CD4-positive, alpha-beta T cell treated with Interleukin-10 for 1 hour (primary cell): ENCODE data around the gene RSPH10B2.
A peak's percentile ranks its signal among the peaks of the same experiment; 100 is the strongest.
"Not testable (repeated sequence)": the region's sequence is repeated elsewhere in the genome, so short reads cannot be mapped to it uniquely, and the experiment has no call there.

Source experiments
- DNase-seq: peaks from one replicate; pipeline ENCODE4 v3.0.0-alpha.2; 2020

Gene RSPH10B2

DNA sequence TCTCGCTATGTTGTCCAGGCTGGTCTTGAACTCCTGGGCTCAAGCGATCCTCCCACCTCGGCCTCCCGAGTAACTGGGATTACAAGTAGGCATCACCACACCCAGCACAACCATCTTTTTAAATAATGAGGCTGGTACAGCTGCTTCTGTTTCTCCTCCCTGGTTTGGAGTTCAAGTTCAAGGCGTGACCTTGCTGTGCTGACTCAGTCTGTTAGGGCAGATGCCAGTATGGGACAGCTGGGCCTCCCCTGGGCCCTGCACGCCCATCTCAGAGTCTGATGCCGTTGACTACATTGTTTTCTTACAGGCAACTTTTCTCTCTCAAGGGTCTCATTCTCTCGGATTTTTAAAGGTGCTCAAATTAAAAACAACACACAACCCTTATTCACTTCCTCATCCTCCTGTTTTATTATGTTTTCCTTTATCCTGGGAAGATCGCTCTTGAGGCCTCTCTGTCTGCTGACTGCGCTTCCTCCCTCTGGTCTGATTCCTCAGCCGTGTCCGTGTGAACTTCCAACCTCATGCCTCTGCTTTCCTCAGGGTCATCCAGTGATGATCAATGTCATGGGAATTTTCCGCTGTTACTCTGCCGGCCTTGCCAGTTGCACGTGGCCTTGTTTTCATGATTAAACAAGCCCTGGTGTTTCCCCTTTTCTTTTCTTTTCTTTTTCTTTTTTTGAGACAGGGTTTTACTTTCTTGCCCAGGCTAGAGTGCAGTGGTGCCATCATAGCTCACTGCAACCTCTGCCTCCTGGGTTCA is 38.4 kb downstream of the RSPH10B2 start:
- not testable (repeated sequence) for DNase-seq

DNA sequence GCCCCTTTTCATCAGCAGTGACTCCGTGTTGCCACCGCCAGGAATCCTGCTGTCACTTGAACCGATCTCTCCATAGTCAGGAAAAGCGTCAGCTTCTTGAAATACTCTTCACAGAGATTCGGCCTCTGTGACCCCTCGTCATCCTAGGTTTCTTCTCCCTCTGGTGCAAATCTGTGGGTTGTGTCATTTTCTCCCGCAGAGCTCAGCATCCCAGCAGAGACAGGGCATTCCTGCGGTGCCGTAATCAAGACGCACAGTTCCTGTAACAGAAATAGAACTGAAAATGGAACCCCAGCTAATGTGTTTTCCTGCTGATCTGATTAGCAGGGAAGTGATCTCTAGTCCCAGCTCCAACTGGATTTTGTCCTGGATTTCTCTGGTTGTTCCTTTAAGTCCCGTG is 40.4 kb downstream of the RSPH10B2 start:
- DNase-seq: not testable (repeated sequence)

DNA sequence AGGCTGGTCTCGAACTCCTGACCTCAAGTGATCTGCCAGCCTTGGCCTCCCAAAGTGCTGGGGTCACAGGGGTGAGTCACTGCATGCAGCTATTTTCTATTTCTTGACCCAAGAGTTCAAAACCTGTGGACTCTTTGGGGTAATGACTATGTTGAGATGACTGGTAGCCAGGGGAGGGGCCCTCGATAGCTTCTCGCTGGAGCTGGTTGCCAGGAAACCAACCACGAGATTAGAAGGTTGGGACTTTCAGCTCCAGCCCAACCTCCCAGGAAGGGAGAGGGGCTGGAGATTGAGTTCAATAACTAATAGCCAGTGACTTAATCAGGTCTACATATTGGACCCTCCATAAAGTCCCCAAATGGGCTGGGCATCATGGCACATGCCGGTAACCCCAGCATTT is 43.3 kb downstream of the RSPH10B2 start:
- DNase-seq: not testable (repeated sequence)

DNA sequence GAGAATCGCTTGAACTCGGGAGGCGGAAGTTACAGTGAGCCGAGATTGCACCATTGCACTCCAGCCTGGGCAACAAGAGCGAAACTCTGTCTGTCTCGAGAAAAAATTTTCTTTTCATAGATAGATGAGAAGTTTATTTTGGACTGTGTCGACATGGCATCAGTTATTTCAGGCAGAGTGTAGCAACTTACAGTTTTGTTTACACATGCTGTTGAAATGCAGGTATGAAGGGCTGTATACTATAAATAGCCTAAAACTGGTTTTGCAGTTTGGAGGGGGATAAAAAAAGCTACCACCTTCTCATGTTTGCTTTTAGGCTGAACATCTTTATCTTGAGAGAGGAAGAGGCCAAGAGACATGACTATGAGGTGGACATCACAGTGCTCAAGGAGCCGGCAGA is 44.1 kb downstream of the RSPH10B2 start:
- not testable (repeated sequence) for DNase-seq

DNA sequence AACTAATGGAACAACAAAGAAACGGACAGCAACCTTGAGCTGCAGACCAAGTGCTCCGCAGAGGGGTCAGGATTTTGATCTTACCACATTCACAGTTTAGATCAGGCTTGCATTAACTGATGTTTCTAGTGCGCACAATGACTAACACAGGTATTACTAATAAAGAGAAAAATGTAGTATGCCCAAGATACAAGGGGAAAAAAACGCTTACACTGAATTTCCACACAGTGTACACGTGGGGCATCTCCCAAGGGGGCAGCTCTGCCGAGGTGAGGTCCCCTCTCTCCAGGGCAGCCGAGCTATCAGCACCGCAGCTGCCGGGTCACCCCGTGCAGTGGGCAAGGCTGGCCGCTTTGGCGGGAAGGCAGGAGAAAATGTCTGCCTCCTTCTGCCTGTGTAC is 46.0 kb downstream of the RSPH10B2 start:
- not testable (repeated sequence) for DNase-seq

DNA sequence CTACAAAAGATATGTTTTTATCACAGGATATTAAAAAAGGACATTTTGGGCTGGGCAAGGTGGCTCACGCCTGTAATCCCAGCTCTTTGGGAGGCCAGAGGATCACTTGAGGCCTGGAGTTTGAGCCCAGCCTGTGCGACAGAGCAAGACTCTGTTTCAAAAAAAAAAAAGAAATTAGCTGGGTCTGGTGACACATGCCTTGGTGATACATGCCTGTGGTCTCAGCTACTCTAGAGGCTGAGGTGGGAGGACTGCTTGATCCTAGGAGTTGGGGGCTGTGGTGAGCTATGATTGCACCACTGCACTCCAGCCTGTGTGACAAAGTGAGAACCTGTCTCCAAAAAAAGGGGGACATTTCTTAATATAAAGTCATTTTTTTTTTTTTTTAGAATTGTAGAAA is 46.4 kb downstream of the RSPH10B2 start:
- DNase-seq: not testable (repeated sequence)

DNA sequence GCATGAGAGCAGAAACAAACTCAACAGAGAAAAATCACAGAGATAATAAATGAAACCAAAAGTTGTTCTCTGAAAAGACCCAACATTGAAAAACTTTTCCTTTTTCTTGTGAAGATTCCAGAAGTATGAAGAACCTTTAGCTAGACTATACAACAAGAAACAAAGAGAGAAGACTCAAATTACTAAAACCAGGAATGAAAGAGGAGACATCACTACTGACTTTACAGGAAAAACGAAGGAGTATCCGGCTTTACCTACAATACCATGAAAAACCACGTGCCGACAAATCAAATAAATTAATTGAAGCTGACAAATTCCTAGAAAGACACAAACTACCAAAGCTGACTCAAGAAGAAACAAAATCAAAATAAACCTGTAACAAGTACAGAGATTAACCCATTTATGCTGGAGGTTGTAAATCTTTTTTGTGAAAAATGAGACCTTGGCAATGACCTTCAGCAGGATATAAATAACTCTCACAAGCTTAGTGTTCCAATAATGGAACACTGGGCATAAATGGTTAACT is 53.6 kb downstream of the RSPH10B2 start:
- not testable (repeated sequence) for DNase-seq

DNA sequence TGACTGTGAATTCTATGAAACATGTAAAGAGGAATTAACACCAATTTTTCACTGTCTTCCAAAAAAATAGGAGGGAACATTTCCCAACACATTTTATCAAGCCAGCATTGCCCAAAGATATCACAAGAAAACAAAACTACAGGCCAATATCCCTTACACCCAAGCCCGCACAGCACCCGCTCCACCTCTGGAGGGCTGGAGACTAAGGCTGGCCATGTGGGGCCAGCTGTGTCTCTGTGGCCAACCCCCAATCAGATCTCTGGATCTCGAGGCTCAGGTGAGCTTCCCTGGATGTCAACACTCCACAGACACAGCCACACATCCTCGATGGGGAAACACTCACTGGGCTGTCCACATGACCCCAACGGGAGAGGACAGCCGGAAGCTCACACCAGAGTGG is 54.1 kb downstream of the RSPH10B2 start:
- not testable (repeated sequence) for DNase-seq

DNA sequence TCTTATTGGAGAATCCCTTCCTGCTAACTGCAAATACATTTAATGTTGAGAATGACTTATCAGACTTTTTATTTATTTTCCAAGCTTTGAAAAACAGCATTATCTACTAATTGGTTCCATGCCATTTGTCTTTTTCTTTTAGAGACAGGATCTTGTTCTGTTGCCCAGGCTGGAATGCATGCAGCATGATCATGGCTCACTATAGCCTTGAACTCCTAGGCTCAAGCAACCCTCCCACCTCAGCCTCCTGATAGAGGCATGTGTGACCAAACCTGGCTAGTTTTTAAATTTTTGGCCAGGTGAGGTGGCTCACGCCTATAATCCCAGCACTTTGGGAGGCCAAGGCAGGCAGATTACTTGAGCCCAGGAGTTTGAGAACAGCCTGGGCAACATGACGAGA is 59.1 kb downstream of the RSPH10B2 start:
- not testable (repeated sequence) for DNase-seq

DNA sequence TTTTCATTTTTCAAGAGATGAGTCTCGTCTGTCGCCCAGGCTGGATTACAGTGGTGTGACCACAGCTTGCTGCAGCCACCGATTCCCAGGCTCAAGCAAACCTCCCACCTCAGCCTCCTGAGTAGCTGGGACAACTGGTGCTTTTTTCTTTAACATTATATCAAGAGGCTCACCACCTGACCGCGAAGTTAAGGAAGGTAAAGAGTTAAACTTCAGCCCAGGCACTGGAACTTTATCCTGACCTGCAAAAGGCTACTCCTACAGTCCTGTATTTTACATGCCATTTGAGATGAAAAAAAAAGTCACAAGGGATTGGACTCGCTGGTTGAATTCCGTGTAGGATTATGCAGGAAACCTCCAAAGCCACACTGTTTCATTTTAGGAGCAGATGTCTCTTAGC is 61.6 kb downstream of the RSPH10B2 start:
- not testable (repeated sequence) for DNase-seq

DNA sequence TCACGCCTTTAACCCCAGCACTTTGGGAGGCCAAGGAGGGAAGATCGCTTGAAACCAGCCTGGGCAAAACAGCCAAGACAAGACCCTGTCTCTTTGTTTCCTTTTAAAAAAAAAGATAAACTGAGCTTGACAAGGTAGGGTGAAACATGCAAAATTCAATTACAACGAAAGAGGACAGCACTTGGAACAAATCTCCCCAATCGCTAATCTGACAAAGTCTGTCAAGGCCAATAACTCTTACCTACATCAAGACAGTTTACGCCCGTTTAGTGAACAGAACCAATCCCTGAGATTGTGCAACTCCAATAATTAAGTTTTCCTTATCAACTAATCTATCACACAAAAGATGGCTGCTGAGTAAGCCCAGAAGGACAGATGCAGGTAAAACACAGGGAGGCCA is 67.7 kb downstream of the RSPH10B2 start:
- not testable (repeated sequence) for DNase-seq

DNA sequence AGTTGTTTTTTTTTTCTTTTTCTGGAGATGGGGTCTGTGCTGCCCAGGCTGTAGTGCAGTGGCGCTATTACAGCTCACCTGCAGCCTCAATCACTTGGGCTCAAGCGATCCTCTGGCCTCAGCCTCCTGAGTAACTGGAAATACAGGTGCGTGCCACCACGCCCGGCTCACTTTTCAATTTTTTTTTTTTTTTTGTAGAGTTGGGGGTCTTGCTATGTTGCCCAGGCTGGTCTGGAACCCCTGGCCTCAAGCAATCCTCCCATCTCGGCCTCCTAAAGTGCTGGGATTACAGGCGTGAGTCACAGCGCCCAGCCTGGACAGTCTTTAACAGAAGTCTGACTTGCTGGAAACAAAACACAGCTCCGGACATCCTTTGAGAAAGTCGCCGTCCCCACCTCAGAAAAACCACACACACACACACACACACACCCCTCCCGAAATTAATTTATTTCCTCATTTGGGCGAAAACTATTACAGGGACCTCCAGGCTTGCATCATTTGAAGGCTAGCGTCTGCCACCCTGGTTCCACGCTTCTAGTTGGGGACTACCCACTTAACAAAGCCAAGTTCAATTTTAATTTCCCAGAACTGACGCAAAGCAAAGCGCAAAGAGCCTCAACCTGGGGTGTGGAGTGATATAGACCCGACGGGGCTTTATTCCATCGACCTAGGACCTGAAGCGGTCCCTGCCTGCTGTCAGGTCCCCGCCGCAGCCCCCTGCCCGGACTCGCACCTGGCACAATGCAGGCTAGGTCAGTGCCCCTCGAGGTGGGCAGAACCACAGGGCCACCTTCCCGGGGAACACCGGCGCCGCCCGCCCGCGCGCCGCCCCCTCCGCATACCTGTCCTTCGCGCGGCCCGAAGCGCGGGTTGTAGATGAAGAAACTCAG is 71.6 kb downstream of the RSPH10B2 start:
- peak; percentile 24 for DNase-seq

DNA sequence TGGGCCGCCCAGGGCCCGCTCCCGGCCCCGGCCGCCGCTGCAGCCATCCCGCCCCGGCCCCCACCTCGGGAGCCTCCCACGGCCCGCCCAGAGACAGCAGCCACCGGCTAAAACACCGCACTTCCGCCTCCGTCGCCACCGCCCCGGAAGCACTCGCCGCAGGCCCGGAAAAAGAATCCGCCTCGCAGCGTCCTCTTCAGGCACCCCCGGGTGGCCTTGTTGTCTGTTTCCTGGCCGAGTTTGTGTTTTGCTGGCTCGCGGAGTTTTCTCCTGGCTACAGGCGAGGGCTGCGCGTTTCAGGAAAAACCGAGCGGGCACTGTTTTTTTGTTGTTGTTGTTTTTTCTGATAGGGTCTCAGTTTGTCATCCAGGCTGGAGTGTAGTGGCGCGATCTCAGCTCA is 72.2 kb downstream of the RSPH10B2 start, which contains the start of gene CCZ1B:
TSS of gene CCZ1B (minus strand) at position 125 of the 400 bp plus-strand sequence. CDS start at position 47, 78 bp downstream.
- peak; percentile 87 for DNase-seq

DNA sequence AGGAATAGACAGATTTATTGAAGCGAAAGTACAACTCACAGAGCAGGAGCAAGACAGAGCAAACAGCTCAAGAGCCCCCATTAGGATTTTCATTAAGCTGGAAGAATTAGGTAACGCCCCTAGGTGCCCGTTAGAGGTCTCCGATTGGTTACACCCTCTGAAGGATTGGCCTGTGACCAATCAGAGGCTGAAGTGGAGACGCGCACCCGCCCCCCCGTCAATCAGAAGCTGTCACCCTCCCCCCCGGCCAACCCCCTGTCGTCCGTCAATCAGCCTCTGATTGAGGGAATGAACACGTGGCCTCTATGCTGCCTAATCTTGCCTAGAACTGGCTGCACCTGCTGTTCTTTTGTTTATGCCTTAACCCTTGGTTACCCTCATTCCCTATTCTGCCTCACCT is 73.3 kb downstream of the RSPH10B2 start:
- DNase-seq: not testable (repeated sequence)

DNA sequence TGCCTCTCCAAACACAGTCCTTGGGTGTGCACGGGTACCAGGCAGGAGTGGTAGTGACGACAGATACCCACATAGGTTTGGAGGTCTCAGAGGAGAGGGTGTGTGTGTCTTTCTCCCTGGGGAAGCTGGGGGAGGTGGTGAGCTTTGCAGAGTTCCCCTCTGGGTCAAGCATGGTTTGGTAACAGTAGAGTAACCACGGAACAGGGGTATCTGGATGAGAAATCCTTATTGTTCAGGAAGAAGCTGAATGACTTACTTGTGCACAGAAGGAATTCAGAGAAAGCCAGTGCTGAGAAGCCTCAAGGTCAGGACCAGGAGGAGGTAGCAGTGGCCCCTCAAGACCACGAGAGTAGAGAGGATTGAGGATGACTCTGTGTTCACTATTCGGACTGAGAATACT is 75.7 kb downstream of the RSPH10B2 start:
- not testable (repeated sequence) for DNase-seq

DNA sequence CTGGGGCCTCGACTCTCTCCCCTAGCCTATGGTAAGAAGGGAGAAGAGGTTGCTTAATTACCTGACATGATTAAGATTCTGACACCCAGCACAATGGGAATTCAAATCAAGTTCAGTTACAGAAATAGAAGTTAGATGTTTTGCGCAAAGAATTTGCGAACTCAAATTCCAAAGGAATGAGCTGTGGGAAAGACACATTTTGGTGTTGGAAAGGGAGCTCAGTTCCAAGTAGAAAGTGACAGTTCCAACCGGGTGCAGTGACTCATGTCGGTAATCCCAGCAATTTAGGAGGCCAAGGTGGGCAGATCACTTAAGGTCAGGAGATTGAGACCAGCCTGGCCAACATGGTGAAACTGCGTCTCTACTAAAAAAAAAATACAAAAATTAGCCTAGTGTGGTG is 76.1 kb downstream of the RSPH10B2 start:
- DNase-seq: not testable (repeated sequence)

DNA sequence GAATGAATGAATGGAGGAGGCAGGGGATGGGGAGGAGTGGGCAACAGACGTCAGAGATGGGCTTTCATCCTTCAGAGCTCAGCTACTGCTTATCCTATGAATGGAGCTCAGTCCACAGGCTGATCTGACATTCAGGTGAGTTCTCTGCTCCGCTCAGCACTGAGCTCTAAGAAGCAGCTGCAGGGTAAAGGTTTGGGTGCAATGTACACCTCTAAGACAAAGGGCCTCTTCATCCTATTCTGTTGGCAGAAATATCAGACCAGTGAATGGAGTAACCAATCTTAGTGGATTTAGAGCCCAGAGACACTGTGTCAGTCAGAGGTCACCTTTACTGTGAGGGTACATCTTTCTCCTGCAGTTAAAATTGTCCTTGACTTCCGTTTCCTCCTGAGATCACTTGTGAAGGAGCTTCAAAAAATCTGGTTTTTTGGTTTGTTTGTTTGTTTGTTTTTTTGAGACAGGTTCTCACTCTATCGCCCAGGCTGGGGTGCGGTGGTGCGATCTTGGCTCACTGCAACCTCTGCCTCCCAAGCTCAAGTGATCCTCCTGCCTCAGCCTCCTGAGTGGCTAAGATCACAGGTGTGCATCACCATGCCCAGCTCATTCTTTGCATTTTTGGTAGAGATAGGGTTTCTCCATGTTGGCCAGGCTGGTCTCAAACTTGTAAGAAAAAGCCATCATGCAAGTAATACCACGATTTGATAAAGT is 77.3 kb downstream of the RSPH10B2 start:
- DNase-seq: no peak

DNA sequence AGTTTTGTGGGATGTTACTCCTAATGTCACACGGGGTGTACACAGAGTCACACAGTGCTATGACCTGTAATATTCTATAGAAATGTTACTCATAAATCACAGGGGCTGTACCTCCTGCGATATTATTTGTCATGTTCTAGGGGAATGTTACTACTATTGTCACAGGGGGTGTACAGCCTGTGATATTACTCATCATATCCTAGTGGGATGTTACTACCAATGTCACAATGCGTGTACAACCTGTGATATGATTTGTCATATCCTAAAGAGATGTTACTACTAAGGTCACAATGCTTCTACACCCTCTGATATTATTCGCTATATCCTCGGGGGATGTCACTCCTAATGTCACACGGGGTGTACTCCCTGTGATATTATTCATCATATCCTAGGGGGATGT is 79.7 kb downstream of the RSPH10B2 start:
- no peak for DNase-seq

DNA sequence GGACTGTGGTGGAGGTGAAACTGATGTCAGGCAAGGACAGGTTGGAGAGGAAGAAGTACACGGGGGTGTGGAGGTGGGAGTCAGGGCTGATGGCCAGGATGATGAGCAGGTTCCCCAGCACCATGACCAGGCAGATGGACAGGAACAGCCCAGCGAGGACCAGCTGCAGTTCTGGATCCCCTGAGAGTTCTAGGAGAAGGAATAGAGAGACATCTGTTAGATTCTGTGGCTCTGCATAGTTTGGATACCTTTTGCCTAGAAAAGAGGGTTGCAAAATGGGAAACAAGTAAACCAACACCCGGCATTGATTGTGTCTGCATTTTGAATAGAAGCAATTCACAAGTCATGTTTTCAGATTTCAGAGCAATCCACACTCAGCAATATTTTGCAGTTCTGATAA is 81.6 kb downstream of the RSPH10B2 start:
- DNase-seq: not testable (repeated sequence)

DNA sequence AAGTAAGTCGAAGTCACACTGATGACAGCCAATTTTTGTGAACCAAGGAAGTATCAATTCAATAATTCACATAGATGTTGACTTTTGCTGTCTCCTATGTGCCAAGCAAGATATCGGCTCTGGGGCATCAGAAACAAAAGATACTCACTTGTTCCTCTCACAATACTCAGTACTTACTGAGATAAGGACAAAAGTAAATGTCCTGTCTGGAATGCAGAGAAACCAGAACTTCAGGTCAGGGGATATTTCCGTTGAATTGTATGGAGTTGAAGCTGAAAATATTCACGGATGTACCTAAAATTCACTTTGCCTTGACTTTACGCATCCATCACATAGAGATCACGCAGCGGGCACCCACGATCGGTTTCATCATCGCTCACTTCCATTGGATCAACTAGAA is 83.2 kb downstream of the RSPH10B2 start:
- not testable (repeated sequence) for DNase-seq

DNA sequence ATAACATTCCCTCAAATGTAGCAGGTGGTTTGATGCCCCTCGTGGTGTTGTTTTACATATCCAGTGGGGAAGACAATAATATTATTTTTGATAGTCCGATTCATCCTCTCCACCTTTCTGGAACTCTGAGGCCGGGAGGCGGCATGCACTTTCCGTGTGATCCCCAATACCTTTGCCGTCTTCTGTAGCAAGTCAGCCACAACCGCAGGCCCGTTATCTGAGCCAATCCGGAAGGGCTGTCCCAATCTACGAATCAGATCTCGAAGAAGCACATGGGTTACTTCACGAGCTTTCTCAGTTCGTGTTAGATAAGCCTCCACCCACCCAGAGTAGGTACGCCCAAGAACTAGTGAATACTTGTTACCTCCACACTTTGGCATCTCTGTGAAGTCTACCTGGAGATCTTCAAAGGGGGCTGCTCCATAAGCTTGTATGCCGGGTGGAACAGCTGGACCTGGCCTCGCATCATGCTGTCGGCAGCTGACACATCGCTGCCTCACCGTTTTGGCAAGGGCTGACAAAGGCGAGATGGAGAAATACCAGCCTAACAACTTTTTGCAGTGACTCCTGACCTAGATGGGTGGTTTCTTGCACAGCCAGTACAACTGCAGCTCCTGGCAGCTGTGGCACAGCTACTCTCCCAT is 88.5 kb downstream of the RSPH10B2 start:
- not testable (repeated sequence) for DNase-seq

DNA sequence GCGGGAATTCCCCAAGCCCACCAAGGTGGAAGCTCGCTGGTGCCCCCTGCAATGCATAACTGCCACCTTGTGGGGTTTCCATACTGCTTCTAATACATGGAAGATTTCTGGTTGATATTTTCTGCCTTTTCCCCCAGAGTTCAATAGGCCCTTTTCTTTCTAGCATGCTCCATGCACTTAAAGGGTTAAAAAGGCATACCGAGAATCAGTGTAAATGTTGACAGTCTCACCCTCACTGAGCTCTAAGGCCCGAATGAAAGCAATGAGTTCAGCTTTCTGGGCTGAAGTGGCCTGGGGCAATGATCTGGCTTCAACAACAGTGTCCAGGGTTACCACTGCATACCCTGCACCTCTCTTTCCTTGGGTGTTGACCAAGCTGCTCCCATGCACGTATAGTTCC is 89.2 kb downstream of the RSPH10B2 start:
- not testable (repeated sequence) for DNase-seq
